Dermis blood vessel endothelial cell (primary cell): ENCODE measurements around the gene MANF. TPM values are rescaled to one million over a fixed set of nuclear protein-coding genes. Genes with fewer than 3 reads are reported as not detected.
A peak's percentile ranks its signal among the peaks of the same experiment; 100 is the strongest.
"Not testable (repeated sequence)": the region's sequence is repeated elsewhere in the genome, so short reads cannot be mapped to it uniquely, and the experiment has no call there.

Source experiments
- DNase-seq: peaks from one replicate; pipeline ENCODE4 v3.0.0; 2010
- total RNA-seq: library from RNA; depleted of rRNA; stranded (reverse); fragments of >200 nt; gene quantifications from 2 replicates; pipeline ENCODE4 v1.2.3, GENCODE V29; 2014

Gene MANF
- total RNA-seq, result 100 and 134 TPM in 2 replicates

DNA sequence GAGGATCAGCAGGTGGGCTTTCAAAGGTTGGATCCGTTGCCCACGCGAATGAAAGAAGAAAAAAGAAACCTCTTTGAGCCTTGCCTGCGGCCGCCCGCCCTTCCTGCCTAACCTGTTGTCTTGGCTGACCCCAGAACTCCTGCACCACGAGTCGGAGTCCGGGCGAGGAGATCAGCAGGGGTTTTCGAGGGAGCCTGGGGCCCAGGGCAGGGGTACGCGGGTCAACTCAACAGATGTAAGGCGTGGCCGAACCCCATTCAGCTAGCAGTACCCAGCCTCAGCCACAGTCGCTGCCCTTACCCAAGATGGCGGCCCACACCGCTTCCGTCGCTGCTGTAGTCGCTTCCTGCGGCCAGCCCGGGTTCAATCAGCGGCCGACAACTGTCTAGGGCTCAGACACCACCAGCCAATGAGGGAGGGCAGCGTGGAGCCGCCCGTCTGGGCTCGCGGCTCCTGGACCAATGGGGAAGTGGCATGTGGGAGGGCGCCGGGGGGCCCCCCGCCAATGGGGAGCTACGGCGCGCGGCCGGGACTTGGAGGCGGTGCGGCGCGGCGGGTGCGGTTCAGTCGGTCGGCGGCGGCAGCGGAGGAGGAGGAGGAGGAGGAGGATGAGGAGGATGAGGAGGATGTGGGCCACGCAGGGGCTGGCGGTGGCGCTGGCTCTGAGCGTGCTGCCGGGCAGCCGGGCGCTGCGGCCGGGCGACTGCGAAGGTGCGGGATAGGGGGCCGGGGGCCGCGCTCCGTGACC is at the start of gene MANF:
TSS of gene MANF (plus strand) at position 566 of the 748 bp plus-strand sequence. CDS start at position 618, 52 bp downstream.
- peak; percentile 99 for DNase-seq

DNA sequence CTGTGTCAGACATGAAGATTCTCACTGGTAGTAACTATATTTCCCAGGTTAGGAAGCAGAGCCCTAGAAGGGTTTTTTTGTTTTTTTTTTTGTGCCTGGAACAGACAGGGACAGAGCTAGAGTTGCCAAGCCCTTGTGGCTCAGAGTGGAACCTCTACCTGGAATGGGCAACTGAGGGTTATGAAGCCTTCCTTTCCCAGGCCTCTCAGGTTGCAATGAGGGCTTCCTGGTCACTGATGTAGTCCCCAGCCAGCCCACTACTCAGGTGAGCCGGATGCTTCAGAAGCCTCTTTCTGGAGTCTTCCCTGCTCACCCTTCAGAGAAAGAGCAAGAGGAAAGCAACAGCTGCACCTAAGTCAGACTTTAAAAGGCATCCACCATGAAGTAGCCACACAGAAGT is 48.8 kb upstream of the MANF start:
- DNase-seq, result no peak

DNA sequence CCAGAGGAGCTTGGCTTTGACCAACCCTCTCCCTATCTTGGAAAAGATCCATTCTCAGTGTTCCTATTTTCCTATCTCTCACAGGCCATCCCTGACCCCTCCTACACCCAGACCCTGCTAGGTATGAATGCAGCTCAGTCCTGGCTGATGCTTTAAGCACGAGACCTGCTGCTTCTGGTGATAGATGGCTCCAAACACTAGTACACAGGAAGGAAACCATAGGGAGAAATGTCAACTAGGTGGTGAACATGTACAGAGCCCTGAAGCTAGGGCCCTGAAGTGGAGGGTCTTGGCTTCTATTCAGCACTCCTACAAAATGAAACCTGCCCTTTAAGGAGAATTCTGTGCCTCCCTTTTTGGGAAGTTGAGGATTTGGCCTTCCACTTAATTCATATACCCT is 47.4 kb upstream of the MANF start:
- no peak for DNase-seq

DNA sequence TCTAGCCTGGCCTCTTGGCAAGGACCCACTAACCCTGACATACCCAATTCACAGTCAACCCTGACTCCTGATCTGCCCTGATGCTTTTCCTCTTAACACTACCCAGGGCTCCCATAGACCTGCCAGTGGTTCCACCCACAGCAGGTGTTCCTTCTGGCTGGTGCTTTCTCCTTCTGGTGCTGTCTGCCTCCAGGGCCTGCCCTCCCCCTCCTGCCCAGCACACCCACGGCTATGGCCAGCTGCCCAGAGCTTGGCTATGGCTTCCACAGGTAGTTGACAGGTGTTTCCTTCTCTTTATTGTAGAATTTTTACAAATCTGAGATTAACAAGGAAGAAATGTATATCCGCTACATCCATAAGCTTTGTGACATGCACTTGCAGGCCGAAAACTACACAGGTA is 46.5 kb upstream of the MANF start:
- no peak for DNase-seq

DNA sequence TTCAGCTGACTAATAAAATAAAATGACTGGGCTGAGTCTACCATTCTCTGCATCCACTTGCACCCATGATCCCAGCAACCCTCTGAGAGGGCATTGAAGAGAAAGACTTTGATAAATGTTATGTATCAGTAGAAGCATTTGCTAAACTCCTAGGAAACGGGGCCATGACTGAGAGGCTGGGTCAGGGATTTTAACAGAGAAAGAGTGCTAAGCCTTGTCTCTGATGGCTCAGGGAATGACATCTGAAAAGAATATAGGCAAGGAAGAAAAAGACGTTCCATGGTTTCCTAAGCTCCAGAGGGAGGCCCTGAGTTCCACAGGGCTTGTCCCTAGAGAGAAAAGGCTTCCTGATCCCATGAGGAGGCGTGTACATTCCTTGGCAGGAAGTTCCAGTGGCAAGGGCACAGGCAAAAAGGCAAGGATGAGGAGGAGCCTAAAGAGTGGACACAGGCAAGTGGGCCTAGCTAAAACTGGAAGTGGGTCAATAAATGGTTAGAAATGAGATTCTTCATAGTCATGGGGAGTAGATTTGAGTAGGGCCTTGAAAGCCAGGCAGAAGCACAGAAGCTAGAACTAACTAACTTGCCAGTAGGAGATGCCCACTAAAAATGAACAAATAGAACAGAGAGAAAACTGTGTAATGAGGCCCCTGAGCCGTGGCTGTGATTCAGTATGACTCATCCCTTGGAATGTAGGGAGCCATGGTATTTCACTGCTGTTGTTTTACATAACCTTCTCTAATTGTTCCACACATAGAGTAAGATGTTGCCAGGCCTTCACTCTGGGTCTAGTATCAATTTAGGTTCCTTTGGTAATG is 44.9 kb upstream of the MANF start:
- peak; percentile 91 for DNase-seq

DNA sequence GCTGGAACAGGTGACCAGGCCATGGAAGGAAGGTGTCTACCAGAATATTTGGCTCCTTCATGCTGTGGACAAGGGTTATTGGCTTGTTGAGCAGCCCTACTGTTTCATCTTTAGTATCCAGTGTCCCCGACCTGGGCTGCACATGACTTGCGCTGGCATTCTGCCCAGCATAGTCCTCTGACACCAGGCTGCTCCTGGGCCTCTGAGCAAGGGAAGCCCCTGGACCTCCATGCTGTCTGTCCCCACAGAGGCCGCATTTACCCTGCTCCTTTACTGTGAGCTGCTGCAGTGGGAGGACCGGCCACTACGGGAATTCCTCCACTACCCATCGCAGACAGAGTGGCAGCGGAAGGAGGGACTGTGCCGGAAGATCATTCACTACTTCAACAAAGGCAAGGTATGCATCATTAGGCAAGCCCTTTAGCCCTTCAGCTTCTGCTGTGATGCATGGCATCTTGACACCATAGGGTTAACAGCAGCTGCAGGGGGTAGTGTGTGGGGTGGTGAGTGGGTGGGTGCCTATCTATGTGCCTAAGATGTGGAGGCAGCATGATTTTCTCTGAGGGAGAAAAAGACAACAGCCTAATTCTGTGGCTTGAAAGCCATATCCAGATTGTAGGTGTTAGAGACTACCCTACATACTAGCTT is 44.0 kb upstream of the MANF start:
- peak; percentile 48 for DNase-seq

DNA sequence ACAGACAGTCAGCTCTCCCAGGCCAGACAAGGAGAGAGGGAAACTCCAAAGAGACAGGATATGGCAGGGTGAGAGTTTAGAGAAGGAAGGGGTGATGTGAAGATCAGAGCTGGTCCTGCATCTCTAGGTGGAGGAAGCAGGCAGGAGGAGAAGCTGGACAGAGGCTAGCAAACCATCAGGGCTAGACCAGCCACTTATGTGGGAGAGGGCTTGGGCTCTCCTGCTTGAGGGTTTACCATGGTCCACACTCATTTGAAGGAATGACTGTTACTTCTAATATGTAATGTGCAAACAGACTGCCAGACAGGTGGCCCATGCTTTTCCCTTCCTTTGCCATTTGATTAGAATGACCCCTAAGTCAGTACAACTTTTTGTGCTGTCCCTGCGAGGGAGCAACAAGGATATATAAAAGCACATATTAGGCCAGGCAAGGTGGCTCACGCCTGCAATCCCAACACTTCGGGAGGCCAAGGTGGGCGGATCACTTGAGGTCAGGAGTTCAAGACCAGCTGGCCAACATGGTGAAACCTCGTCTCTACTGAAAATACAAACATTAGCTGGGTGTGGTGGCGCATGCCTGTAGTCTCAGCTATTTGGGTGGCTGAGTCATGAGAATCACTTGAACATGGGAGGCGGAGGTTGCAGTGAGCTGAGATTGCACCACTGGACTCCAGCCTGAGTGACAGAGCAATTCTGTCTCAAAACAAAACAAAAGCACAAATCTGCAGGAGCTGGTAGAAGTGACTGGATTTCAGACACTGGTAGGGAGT is 41.0 kb upstream of the MANF start:
- DNase-seq, result no peak

DNA sequence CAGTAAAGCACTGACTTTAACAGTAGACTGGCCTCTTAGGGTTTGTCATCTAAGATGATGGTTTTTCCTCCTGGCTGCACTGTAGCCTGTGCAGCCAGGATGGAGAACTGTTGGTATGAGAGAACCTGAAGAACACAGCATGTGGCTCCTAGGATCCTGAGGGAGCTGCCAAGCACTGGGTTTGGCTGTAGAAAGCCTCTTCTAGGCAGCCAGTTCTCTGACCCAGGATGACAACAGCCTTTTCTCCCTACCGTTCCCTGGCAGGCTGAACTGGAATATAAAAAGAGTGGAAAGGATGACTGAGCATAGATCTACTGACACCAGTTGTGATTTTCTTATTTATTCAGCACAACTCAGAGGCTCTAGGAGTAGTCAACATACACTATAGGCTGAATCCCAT is 34.3 kb upstream of the MANF start:
- DNase-seq, result no peak

DNA sequence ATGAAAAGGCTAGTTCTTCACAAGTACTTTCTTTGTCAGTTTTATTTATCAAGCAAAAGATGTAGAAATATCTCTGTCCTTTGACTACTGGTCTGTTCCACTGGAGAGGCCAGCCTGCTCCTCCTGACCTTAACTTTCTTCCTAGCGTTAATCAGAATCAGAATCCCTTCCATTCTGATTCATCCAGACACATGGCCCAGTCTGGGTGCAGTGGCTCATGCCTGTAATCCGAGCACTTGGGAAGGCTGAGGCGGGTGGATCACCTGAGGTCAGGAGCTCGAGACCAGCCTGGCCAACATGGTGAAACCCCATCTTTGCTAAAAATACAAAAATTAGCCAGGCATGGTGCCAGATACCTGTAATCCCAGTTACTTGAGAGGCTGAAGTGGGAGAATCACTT is 32.0 kb upstream of the MANF start:
- DNase-seq, result no peak

DNA sequence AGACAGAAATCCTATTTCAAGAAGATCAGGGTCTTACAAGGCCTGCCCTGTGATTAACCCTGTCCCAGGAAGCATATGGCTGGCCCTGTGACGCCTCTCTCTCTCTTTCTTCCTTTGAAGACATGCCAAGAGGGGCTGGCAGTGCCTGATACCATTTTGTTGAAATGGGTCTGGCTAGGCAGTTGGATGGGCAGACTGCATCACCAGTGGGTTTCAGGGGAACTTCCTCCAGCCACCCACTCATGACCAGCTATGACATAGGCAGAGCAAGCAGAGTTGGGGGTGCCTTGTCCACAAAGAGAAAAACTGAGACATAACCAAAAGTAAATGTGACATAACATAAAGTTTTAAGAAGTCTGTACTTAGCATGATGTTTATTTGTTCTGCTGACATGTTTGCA is 31.4 kb upstream of the MANF start:
- DNase-seq, result no peak

DNA sequence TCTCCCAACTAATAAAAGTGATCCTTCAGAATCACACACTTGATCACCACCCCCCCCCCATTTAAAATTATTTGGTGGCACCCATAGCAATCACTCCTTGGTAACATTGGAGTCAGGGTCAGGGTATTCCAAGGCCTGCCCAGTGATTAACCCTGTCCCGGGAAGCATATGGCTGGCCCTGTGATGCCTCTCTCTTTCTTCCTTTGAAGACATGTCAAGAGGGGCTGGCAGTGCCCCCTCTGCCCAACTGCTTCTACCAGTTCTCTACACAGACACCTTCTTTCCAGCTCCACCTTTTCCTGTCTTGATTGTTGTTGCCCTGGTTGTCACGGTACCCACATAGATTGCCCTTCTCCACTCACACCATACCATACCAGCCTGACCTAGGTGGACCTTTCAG is 30.9 kb upstream of the MANF start:
- DNase-seq, result no peak

DNA sequence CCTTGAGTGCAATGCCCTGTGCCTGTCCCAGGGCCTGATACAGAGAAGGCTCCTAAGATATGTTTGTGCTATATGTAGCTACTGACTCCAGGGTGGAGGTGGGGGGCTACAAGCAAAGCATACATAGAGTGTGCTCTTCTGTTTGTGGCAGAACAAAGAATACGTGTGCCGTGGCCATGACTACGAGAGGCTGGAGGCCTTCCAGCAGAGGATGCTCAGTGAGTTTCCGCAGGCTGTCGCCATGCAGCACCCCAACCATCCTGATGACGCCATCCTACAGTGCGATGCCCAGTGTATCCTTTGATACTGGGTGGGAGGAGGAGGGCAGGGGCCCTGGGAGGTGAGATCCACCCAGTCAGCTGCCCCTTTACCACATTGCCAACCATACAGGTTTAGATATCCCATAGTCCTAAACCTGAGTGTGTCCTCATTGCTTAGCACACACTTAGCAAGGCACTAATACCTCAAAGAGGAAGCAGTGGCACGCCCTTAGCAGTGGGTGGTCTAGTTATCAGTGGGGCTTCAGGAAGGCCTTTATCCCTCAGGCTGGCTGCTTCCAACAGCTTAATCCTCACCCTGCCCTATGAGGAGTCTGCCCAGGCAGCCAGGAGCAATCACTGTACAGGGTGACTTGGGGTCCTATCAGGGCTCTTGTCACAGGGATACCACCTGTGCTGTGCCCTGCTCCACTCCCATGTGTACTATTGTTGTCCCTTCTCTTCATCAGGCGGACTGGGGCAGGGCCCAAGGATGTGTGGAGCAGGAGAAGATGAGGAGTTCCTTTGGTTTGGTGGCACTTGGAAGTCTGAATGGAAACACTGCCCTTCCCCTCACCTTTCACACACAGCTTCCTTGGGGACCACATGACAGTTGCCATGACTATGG is 30.1 kb upstream of the MANF start:
- DNase-seq, result no peak

DNA sequence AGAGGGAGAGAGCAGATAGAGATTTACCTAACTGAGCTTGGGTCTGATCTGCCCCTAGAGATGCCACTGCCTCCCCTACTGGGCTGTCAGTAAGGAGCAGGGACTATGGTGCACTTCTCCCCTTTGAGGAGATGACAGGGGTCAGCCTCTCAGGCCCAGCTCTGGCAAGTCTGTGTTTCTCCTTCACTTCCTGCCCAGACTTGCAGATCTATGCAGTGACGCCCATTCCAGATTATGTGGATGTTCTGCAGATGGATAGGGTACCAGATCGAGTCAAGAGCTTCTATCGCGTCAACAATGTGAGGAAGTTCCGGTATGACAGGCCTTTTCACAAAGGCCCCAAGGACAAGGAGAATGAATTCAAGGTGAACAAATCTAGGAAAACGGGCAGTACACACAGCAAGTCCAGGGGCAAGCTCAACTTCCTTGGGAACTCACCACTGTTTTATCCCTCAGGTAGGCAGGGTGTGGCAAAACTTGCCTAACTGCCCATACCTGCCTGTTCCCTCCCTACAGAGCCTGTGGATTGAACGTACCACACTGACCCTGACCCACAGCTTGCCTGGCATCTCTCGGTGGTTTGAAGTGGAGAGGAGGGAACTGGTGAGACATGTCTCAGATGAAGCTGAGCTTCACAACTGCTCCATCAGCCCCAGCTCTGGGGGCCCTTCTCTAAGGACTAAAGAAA is 29.1 kb upstream of the MANF start:
- DNase-seq, result no peak

DNA sequence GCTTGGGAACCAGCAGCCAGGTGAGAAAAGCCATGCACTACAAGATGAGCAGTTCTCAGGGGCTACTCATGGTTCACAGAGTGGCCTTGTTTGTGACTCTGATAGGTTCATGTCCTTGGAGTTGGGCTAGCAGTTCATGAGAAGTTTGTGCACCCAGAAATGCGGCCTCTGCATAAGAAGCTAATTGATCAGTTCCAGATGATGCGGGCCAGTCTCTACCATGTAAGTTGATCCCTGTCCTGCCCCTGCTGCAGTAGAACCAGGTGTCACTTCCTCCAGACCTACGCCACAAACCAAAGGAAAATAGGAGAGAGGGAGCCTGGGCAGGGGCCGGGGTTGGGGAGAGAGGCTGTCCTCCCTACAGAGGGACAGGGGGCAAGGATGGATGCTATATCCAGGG is 27.2 kb upstream of the MANF start:
- no peak for DNase-seq

DNA sequence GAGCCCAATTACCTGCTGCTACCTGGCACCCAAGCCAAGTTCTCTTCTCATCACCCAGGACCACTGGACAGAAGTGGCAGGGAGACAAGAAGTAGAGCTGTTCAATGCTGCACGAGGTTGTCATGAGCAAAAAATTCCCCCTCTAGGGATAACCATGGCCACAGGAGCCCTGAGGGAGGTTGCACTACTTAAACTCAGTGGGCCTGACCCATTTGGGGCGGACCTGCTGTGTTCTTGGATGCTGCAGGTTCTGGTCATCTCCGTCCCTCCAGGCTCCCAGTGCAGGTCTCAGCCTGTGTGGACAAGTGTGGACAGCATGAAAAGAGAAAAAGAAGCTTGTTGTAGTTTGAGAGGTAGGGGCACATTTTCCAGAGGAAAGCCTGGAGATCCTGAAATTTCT is 26.1 kb upstream of the MANF start:
- DNase-seq, result no peak

DNA sequence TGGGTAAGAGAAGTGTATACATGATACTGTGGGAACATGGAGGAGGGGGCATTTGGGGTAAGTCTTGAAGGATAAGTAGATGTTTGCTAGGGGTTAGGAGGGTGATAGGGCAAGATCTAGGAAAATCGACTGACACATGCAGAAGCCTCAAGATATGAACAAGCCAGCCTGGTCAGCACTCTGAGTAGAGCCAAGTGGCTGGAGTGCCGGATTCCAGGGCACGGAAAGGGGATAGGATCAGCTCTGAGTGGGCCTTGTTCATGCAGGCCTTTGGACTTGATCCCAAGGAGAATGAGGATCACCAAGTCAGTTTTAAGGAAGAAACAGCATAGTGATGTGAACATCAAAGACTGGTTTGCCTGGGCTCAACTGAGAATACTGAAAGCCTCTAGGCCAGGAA is 24.3 kb upstream of the MANF start:
- no peak for DNase-seq

DNA sequence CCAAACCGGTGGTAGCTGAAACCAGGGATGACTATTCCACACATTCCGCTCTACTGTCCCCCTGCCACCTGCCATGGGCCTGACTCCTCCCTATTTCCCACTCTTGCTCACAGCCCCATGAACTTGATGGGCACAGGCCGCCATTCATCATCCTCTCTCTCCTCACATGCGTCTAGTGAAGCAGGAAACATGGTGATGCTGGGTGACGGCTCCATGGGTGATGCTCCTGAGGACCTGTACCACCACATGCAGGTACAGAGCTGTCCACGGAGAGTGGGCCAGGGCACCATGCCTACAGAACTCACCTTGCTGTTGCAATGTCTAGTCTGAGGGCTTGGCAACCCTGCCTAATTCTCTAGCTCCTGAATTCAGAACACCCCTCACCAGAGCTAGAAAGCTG is 23.3 kb upstream of the MANF start:
- DNase-seq, result no peak

DNA sequence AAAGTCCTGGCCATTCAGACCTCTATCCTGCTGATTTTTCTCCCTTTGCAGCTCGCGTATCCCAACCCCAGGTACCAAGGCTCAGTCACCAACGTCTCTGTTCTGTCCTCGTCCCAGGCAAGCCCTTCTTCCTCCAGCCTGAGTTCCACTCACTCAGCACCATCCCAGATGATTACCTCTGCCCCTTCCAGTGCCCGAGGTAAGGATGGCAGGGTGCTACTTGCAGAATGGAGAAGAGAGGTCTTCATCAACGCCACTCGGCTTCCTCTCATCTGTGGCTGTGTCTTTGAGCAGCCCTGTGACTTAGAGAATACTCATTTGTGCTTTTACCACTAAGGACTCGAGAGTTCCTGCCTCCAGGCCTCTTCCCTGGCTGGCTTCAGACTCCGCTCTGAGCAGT is 22.6 kb upstream of the MANF start:
- DNase-seq, result no peak

DNA sequence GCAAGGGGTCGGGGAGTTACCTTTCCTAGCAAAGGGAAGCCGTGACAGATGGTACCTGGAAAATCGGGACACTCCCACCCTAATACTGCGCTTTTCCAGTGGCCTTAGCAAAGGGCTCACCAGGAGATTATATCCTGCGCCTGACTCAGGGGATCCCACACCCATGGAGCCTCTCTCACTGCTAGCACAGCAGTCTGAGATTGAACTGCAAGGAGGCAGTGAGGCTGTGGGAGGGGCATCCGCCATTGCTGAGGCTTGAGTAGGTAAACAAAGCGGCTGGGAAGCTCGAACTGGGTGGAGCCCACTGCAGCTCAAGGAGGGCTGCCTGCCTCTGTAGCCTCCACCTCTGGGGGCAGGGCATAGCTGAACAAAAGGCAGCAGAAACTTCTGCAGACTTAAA is 16.8 kb upstream of the MANF start:
- not testable (repeated sequence) for DNase-seq

DNA sequence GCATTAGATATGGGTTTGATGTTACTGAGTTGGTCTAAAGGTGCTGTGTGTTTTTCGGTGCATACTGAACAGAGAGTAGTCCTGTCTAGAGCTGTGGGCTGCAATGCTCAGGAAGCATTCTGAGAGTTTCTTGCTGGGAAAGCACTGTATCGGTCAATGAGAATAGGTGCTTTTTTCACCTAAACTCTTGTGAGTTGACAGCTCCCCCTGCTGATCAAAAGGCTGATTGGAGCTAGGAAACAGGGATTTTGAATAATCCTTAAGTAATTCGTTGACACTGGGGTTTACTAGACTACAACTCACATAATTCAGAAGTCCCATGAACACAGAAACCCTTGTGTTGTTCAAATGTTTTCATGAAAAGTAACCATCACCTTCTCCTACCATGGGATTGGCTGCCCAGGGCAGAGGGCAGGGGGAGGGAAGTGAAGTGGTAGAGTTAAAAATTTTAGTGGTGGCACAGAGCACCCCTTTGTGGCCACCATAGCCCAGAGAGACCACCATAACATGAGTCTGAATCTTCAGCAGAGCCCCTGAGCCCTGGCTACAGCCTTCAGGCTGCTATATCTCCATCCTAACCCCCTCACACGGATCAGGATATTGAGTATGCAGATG is 13.0 kb upstream of the MANF start:
- DNase-seq, result peak; percentile 86
